Hepatocyte (in vitro differentiated cells): ENCODE data around the gene SCFD2.

Experiments used
- EZH2 ChIP-seq: fragments of 200-600 bp; sonication (generic); IDR thresholded peaks from 2 replicates; pipeline ENCODE4 v1.6.1; 2016; ENCODE audit warnings: antibody characterized with exemption, mild to moderate bottlenecking, borderline replicate concordance
- TF ChIP-seq, protein P1 (sequence below): fragments of 200-600 bp; sonication (generic); IDR thresholded peaks from 2 replicates; pipeline ENCODE4 v1.5.1; 2016; ENCODE audit warnings: antibody characterized with exemption, mild to moderate bottlenecking; ENCODE audit not compliant: poor library complexity

DNA sequence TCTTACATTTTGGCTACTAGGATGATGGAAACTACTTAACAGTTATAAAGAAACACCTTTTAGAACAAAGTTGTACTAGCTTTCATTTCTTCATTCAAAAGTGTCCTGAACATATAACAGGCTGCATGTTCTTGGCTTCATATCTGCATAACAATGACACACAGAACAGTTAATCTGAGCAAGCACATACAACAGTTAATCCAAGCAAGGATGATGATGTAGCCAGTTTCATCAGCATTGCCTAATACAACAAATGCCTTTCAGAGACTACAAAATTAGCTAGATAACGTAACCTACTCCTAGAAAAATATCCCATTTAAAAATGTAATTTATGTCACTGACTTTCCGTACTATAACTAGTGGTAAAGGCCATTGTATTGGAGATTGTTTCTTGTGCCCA is 182.1 kb downstream of the SCFD2 start:
- TF ChIP-seq, protein P1, sequence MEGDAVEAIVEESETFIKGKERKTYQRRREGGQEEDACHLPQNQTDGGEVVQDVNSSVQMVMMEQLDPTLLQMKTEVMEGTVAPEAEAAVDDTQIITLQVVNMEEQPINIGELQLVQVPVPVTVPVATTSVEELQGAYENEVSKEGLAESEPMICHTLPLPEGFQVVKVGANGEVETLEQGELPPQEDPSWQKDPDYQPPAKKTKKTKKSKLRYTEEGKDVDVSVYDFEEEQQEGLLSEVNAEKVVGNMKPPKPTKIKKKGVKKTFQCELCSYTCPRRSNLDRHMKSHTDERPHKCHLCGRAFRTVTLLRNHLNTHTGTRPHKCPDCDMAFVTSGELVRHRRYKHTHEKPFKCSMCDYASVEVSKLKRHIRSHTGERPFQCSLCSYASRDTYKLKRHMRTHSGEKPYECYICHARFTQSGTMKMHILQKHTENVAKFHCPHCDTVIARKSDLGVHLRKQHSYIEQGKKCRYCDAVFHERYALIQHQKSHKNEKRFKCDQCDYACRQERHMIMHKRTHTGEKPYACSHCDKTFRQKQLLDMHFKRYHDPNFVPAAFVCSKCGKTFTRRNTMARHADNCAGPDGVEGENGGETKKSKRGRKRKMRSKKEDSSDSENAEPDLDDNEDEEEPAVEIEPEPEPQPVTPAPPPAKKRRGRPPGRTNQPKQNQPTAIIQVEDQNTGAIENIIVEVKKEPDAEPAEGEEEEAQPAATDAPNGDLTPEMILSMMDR = no peak
- no peak for TF ChIP-seq EZH2
